ENCODE results near the gene LRRC74A. TPM values are rescaled to one million over a fixed set of nuclear protein-coding genes. Genes with fewer than 3 reads are reported as not detected.
A peak's percentile ranks its signal among the peaks of the same experiment; 100 is the strongest.

LRRC74A gene
- total and polyA plus RNA-seq, 10 of the 15 experiments (the other 5 are each of a cell fraction or from before 2014, with no cell fraction given): not detected

GRCh38 chr14:76902591-76902990, 76.4 kb downstream of the LRRC74A start (continued):
- TF ChIP-seq, protein P1, sequence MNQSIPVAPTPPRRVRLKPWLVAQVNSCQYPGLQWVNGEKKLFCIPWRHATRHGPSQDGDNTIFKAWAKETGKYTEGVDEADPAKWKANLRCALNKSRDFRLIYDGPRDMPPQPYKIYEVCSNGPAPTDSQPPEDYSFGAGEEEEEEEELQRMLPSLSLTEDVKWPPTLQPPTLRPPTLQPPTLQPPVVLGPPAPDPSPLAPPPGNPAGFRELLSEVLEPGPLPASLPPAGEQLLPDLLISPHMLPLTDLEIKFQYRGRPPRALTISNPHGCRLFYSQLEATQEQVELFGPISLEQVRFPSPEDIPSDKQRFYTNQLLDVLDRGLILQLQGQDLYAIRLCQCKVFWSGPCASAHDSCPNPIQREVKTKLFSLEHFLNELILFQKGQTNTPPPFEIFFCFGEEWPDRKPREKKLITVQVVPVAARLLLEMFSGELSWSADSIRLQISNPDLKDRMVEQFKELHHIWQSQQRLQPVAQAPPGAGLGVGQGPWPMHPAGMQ (IDR thresholded peaks at IDR 0.05; ENCODE audit: borderline replicate concordance): no peak
- TF ChIP-seq ZZZ3 (IDR thresholded peaks at IDR 0.05; ENCODE audit: control insufficient read depth, insufficient read length, low read depth): no peak
- TF ChIP-seq TBL1XR1 (IDR thresholded peaks at IDR 0.05; ENCODE audit: low read depth, low read length): no peak
- TF ChIP-seq EED (IDR thresholded peaks at IDR 0.05; ENCODE audit: low read depth): no peak
- no peak for TF ChIP-seq CHD1 (IDR thresholded peaks at IDR 0.05; ENCODE audit: low read depth, low read length)
- no peak for TF ChIP-seq NFXL1 (IDR thresholded peaks at IDR 0.05; ENCODE audit: borderline replicate concordance)
- TF ChIP-seq NR2C1 (IDR thresholded peaks at IDR 0.05): no peak

- H3K36me3 ChIP-seq (ENCODE audit: control insufficient read depth in 2 of 2, insufficient read depth in 2 of 2, low read length in 1 of 2): no peaks in the 10 kb centered on the region
- in situ Hi-C loops (cut with MboI) (no loop called here), intact Hi-C loops (cut with micrococcal nuclease; ENCODE audit: unreplicated experiment) (no loop called here)
- TF ChIP-seq PBX3 (IDR thresholded peaks at IDR 0.05; ENCODE audit: insufficient replicate concordance, low read depth, low read length): no peak
- no peak for TF ChIP-seq KLF5 (IDR thresholded peaks at IDR 0.05; ENCODE audit: partially characterized antibody)
- TF ChIP-seq BCL3 (IDR thresholded peaks at IDR 0.05; ENCODE audit: borderline replicate concordance, insufficient read depth, low read depth, low read length, poor library complexity, severe bottlenecking): peak; percentile 53
- H3K79me2 ChIP-seq (ENCODE audit: control insufficient read depth, insufficient read depth, low read length): no peaks in the 10 kb centered on the region
- H2AFZ ChIP-seq (ENCODE audit: control insufficient read depth, low read depth, low read length): no peak overlapping the region
- DNase-seq (ENCODE audit: low read depth, low spot score) (no peak), FAIRE-seq (no peak), ATAC-seq (no peak; the same call in 2 of the 3 replicates)
- no peak overlapping the region for H3K4me3 ChIP-seq
- H3K27me3 ChIP-seq (replicated peaks in 1 of 2; ENCODE audit: control insufficient read depth in 2 of 2, insufficient read depth in 2 of 2, low read length in 1 of 2): no peaks in the 10 kb centered on the region
- ChIA-PET POLR2A (interaction anchor here (1.2 kb wide), 1 partner anchor 67 kb away, joined by 3 read pairs; no protein-coding TSS in a partner anchor), CTCF (interaction anchor here (0.7 to 3.1 kb wide), 10 partner anchors 9 to 177 kb away, joined by 4 to 23 read pairs (median 8); no protein-coding TSS in a partner anchor), SMC1A (ENCODE audit: uncharacterized antibody, unreplicated experiment) (interaction anchor here (0.6 to 1.9 kb wide), 12 partner anchors 9 to 217 kb away, joined by 3 to 7 read pairs (median 4); no protein-coding TSS in a partner anchor), RAD21 (ENCODE audit: unreplicated experiment) (interaction anchor here (0.7 to 3.2 kb wide), 9 partner anchors 9 to 166 kb away, joined by 3 to 14 read pairs (median 4); no protein-coding TSS in a partner anchor)
- H3K4me2 ChIP-seq (ENCODE audit: control insufficient read depth, insufficient read depth): 0 out of 2 replicates have a peak overlapping the region, but pooled peaks have one; percentile 4
- no peaks in the 10 kb centered on the region for H4K20me1 ChIP-seq (ENCODE audit: control insufficient read depth, insufficient read depth)
- no peak overlapping the region for H3K9ac ChIP-seq (ENCODE audit: control insufficient read depth, insufficient read depth, low read length)
- WGBS (ENCODE audit: insufficient coverage, insufficient replicate concordance, low lambda C conversion rate, missing lambda C conversion rate): 89% methylated on average over 19 of the region's 19 CpGs
- BruUV-seq (replicated peaks): no TSS peak
- peak overlapping the region; percentile 38 for H3K27ac ChIP-seq (ENCODE audit: control insufficient read depth, insufficient read depth)
- H3K4me1 ChIP-seq (ENCODE audit: control insufficient read depth, insufficient read depth, low read length): peaks cover 11% of the 10 kb centered on the region
- no peaks in the 10 kb centered on the region for H3K9me3 ChIP-seq (replicated peaks; ENCODE audit: control insufficient read depth, insufficient read depth, low read length)
These were observed 78.0 kb downstream of the LRRC74A start for GRCh38 chr14:76904100-76904739.
